AG04449 (cell line): ENCODE data around the gene KCNQ5.

Experiments used
- CTCF ChIA-PET: fragments of 350-600 bp; formaldehyde crosslinking; extraction: SDS; loops from one replicate; lab custom pipeline; 2021; ENCODE audit warnings: antibody characterized with exemption; lab: Yijun Ruan, JAX
- POLR2A ChIA-PET: fragments of 400-600, 350-600 bp; formaldehyde crosslinking; extraction: SDS; loops from one replicate; lab custom pipeline; 2020; ENCODE audit warnings: antibody characterized with exemption, inconsistent platforms; lab: Yijun Ruan, JAX
- DNase-seq: peaks from one replicate; pipeline ENCODE4 v3.0.0-alpha.2; 2010; ENCODE audit warnings: low read depth, low spot score
- H3K4me3 ChIP-seq: 2 replicates; pipeline ENCODE4 v1.5.1; 2011; ENCODE audit warnings: low read depth, mild to moderate bottlenecking, control low read depth, low read length
- CTCF ChIP-seq: IDR thresholded peaks from one replicate; pipeline ENCODE4 v1.5.1; 2011; ENCODE audit warnings: mild to moderate bottlenecking, moderate library complexity, low read length, control low read depth, inconsistent platforms; ENCODE audit not compliant: insufficient read depth; ENCODE audit errors: missing control alignments

KCNQ5 gene

GRCh38 chr6:73207221-73207837 is 585.5 kb downstream of the KCNQ5 start:
- ChIA-PET POLR2A (no interaction called here), CTCF (no interaction called here)
- no peak for TF ChIP-seq CTCF
- DNase-seq: no peak
- H3K4me3 ChIP-seq: no peak overlapping the region

GRCh38 chr6:73209117-73209516 is 587.3 kb downstream of the KCNQ5 start:
- no peak for TF ChIP-seq CTCF

GRCh38 chr6:73216859-73217258 is 595.0 kb downstream of the KCNQ5 start:
- ChIA-PET POLR2A (no interaction called here), CTCF (no interaction called here)
- DNase-seq: no peak
- no peak overlapping the region for H3K4me3 ChIP-seq
- no peak for TF ChIP-seq CTCF

More at GRCh38 chr6:73209117-73209516, 587.3 kb downstream of the KCNQ5 start:
- POLR2A ChIA-PET: no interaction called here
- CTCF ChIA-PET: no interaction called here
- no peak for DNase-seq
- H3K4me3 ChIP-seq: no peak overlapping the region

GRCh38 chr6:73225396-73225795 is 603.5 kb downstream of the KCNQ5 start, which contains the start of gene KHDC1L:
TSS of gene KHDC1L (minus strand) at chr6:73225496. CDS start at chr6:73225408, 88 bp downstream.
- ChIA-PET CTCF (no interaction called here), POLR2A (no interaction called here)
- no peak for DNase-seq
- H3K4me3 ChIP-seq: no peak within 1 kb of the TSS
- no peak for TF ChIP-seq CTCF

GRCh38 chr6:73227606-73228255 is 605.9 kb downstream of the KCNQ5 start:
- POLR2A ChIA-PET: no interaction called here
- no peak overlapping the region for H3K4me3 ChIP-seq
- CTCF ChIA-PET: no interaction called here
- no peak for TF ChIP-seq CTCF
- DNase-seq: no peak

- no peak overlapping the region for H3K4me3 ChIP-seq
- TF ChIP-seq CTCF: no peak
- DNase-seq: no peak
- ChIA-PET POLR2A (no interaction called here), CTCF (no interaction called here)
Measured at GRCh38 chr6:73231986-73232391, 610.1 kb downstream of the KCNQ5 start.
